HG03571 (cell line): ENCODE results near the gene TRAPPC2.
"Not testable (repeated sequence)": the region's sequence is repeated elsewhere in the genome, so short reads cannot be mapped to it uniquely, and the experiment has no call there.

Experiments
- ATAC-seq: cut with Tn5 transposase; IDR thresholded peaks from one replicate; pipeline ENCODE4 v1.9.1; 2021; ENCODE audit not compliant: unreplicated experiment

The TRAPPC2 gene

GRCh38 chrX:13699183-13699826, 35.1 kb downstream of the TRAPPC2 start:
- ATAC-seq: no peak

- no peak for ATAC-seq
These were observed 36.0 kb downstream of the TRAPPC2 start for GRCh38 chrX:13698432-13698831.

- ATAC-seq: no peak
These were observed 36.4 kb downstream of the TRAPPC2 start for GRCh38 chrX:13697976-13698375.

GRCh38 chrX:13697455-13697854, 37.0 kb downstream of the TRAPPC2 start:
- peak; percentile 59 for ATAC-seq

- no peak for ATAC-seq
These were observed 38.8 kb downstream of the TRAPPC2 start for GRCh38 chrX:13695601-13696115.

GRCh38 chrX:13694983-13695382, 39.4 kb downstream of the TRAPPC2 start:
- no peak for ATAC-seq

GRCh38 chrX:13694359-13694758, 40.1 kb downstream of the TRAPPC2 start:
- no peak for ATAC-seq

GRCh38 chrX:13693341-13693961, 41.0 kb downstream of the TRAPPC2 start:
- no peak for ATAC-seq

- ATAC-seq: no peak
These were observed 41.6 kb downstream of the TRAPPC2 start for GRCh38 chrX:13692771-13693231.

- no peak for ATAC-seq
These were observed 42.5 kb downstream of the TRAPPC2 start for GRCh38 chrX:13691841-13692371.

GRCh38 chrX:13690836-13691235, 43.6 kb downstream of the TRAPPC2 start:
- no peak for ATAC-seq

- no peak for ATAC-seq
These were observed 44.6 kb downstream of the TRAPPC2 start for GRCh38 chrX:13689741-13690211.

- ATAC-seq: peak; percentile 53
These were observed 45.3 kb downstream of the TRAPPC2 start, which contains the start of gene RAB9A for GRCh38 chrX:13688958-13689740. Gene RAB9A, plus strand, starts transcription at chrX:13689128. Its CDS starts 19,619 bp downstream, at chrX:13708747.

- peak; percentile 19 for ATAC-seq
These were observed 45.9 kb downstream of the TRAPPC2 start for GRCh38 chrX:13688384-13688957.

GRCh38 chrX:13687203-13687602, 47.2 kb downstream of the TRAPPC2 start:
- ATAC-seq: no peak

- ATAC-seq: no peak
These were observed 49.2 kb downstream of the TRAPPC2 start for GRCh38 chrX:13685126-13685763.

- ATAC-seq: no peak
These were observed 50.1 kb downstream of the TRAPPC2 start for GRCh38 chrX:13684361-13684760.

GRCh38 chrX:13681595-13681994, 52.8 kb downstream of the TRAPPC2 start:
- no peak for ATAC-seq

- not testable (repeated sequence) for ATAC-seq
These were observed 54.7 kb downstream of the TRAPPC2 start for GRCh38 chrX:13679700-13680099.

GRCh38 chrX:13676885-13677284, 57.5 kb downstream of the TRAPPC2 start:
- ATAC-seq: no peak
